Measurements from ENCODE around the gene GOLM1.

The GOLM1 gene

DNA sequence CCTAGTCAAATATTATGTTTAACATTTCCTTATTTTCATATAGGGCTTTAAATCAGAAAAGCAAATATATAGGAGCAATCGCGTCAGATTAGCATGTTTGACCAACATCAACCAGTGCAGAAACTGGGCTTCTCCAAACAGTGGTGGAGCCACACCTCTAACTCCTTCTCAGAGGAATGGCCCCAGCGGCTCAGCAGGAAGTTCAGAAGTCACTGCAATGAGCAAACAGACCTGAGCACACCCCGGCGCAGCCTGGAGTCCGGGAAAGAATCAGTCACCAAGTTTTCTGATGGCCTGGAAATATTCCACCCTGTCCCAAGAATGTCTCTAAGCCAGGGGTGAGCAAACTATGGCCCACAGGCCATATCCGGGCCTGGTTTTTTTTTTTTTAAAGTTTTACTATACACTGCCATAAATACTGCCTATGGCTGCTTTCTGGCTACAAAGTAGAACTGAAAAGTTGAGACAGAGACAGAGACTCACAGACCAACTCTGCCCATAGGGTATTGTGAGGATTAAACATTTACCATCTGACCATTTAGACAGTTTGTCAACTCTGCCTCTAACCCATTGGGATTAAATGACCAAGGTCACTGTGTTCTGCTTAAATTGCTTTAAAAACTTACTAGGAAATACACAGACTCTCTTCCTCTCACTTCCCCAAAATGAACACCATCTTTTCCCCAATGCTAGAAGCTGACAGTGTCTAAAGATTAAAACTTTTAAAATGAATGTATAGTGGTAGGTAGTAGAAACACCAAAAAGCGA, 5.4 kb downstream of the GOLM1 start:
- DNase-seq (ENCODE audit: extremely low spot score, insufficient read length, low read depth) (peak; percentile 15), FAIRE-seq (peak; percentile 77)

DNA sequence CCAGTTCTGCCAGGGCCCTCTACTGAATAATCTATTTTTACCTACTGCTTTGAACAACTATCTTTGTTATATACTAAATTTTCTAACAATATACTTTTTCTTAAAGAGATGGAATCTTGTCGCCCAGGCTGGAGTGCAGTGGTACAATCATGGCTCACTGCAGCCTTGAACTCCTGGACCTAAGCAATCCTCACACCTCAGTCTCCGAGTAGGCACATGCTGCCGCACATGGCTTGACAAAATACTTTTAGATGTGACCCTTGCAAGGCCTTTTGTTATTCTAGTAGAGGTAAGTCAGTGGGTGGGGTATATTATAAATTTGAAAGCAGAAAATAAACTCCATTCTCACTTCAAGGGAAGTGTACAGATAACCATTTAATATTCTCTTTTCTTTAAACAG, 7.9 kb downstream of the GOLM1 start:
- DNase-seq (ENCODE audit: extremely low spot score, insufficient read length, low read depth) (no peak), FAIRE-seq (no peak)

DNA sequence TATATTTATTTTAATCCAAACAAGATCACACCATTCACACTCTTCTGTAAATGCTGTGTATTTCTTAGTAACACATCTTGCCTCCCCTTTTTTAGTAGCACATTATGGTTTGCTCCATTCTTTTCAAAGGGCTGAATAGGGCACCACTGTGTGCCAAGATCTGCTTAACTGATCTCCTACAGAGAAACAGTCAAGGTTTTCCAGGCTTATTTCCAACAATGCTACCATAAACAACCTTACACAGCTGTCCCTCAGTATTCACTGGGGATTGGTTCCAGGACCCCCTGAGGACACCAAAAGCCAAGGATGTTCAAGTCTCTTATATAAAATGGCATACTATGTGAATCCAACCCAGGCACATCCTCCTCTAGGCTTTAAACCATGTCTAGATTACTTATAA, 16.5 kb downstream of the GOLM1 start:
- FAIRE-seq = no peak
- DNase-seq (ENCODE audit: extremely low spot score, insufficient read length, low read depth) = no peak

DNA sequence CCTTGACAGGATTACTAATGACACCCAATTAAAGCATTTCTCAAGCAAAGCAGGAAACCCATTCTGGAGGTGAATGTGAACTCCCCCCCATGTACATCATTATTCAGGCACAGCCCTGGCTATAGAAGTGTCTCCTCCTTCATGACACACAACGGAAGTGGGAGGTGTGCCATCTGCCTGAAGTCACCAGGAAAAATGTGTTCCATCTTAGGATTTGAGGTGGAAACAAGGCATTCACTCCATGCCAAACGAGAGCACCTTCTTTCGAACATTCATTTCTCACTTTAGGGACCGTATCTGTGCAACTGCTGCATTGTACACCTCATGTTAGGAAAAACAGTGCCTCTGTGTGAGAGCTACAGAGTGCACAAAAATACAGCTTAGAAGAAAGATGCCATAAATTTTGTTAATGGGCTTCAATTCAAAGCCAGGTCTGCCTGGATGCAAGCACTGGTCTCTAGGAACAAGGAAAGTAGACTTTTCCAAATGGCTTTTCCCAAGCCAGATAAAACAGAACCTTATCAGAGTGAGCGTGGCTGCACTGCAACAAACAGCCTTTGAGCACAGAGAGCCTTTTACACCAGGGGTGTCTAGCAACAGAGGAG, 19.4 kb downstream of the GOLM1 start:
- FAIRE-seq = no peak
- DNase-seq (ENCODE audit: extremely low spot score, insufficient read length, low read depth) = no peak

DNA sequence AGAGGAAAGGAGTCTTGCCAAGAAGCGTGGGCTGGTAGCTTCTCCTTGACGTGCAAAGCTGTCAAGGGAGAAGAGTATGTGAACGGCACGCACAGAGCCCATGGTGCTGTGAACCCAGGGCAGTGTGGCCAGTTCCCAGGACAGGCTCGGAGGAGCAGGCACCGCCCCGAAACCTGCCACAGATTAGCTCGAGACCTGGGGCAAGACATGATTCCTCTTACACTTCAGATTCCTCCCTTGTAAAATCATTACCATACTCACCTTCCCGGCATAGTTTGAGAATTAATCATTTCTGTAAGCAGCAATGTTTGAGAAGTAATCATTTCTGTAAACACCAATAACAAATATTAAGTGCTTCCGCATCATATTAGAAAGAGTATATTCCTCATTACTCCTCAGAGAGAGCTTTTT, 19.9 kb downstream of the GOLM1 start:
- FAIRE-seq (no peak), DNase-seq (ENCODE audit: extremely low spot score, insufficient read length, low read depth) (no peak)

DNA sequence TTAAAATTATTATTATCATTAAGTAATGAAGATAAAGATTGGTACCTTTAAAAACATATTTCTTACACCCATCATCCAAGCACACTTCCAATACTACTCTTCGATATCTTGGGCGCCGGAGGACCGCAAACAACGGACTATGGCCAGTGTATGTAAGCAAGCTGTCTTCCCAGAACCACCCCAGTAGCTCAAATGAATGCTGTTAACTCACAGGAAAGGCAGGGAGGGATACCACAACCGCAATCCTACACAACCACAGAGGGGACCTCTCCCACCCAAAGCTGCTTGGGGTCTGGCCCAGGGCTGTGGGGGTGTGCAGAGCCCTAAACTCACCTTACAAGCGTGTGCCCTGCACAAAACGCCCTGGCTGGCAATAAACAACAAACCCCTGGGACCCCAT, 20.6 kb downstream of the GOLM1 start:
- FAIRE-seq (no peak), DNase-seq (ENCODE audit: extremely low spot score, insufficient read length, low read depth) (no peak)

DNA sequence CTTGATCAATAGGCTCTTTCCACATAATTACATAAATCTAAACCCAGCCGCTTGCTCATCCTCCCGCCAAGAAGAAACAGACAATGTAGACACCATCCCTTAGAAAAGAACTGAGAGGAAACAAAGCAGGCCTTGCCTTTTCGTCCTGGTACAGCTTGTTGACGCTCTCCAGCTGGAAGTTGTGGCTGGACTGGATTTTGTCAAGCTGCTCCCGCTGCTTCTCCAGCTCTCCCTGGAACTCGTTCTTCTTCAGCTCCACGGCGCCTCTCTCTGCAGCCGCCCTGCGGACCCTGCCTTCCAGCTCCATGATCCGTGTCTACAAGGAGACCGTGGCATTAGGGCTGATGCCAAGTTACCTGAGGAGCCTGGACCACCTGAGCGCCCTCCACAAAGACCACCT, 22.1 kb downstream of the GOLM1 start:
- DNase-seq (ENCODE audit: extremely low spot score, insufficient read length, low read depth) = no peak
- no peak for FAIRE-seq

DNA sequence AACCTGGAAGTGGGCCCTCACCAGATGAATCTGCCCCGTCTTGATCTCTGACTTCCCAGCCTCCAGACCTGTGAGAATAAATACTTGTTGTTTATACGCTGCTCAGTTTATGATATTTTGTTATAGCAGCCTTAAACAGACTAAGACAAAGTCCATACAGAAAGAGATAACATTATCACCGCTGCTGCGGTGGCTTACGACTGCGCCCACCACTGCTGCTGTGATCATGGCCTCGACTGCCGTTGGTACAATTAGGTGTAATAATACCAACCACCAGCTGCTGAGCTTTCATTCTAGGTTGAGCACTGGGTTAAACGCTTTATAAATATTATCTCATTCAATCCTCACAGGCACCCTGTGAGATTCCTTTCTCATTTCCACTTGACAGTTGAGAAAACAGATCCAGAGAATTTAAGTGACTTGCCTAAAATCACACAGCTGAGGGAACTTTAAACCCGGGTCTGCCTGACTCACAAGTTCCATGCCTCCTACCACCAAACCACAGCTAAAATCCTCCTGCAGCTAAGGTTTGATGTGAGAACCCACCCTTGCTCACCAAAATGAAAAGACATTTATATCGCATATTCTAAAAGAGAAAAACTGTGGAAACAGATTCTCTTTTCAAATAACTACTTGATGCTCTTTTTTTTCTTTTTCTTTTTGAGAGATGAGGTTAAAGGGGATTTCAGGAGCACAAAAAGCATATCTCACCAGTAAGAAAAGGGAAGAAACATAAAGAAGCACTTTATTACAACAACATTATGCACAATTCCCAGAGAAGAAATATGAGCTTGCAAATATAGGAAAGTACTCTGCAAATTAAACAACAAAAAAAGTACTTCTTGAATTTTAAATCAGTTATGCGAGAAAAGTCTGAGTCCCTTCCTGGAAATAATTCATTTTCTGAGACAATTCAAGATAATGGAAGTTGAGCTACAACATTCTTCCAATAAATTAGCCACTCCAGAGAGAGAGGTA, 23.9 kb downstream of the GOLM1 start:
- FAIRE-seq (no peak), DNase-seq (ENCODE audit: extremely low spot score, insufficient read length, low read depth) (no peak)

DNA sequence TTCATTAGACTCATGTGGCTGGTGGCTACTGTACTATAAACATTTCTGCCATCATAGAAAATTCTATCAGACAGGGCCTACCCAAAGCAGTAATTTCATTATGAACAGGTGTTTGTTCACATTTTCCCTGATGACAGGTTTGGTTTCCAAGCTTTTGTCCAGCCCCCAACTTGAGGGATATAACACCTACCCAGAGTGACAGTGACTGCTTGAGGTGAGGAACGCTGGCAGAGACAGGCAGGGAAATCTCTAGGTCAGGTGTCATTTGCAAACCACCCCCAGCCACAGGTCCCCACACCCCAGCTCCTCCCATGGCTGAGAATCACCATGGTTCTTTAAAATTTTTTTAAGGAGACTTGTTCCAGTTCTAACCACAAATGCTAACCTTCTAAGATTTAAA, 25.5 kb downstream of the GOLM1 start:
- no peak for FAIRE-seq
- no peak for DNase-seq (ENCODE audit: extremely low spot score, insufficient read length, low read depth)

DNA sequence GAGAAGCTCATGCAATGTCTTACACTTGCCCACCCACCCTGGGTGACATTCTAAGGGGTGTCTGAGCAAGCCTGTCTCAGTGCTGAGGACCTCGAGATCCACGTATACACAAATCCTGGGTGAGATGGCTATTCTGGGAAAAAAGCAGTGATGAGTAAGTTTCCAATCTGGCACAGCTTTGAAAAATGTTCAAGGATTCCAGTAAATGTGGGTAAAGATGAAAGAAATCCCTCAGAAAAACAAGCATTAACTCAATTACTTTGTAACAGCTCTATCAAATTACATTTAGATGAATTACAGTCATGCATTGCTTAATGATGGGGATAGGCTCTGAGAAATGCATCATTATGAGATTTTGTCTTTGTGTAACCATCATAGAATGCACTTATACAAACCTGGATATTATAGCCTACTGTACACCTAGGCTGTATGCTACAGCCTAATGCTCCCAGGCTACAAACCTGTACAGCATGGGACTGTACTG, 26.9 kb downstream of the GOLM1 start:
- DNase-seq (ENCODE audit: extremely low spot score, insufficient read length, low read depth) (no peak), FAIRE-seq (no peak)

DNA sequence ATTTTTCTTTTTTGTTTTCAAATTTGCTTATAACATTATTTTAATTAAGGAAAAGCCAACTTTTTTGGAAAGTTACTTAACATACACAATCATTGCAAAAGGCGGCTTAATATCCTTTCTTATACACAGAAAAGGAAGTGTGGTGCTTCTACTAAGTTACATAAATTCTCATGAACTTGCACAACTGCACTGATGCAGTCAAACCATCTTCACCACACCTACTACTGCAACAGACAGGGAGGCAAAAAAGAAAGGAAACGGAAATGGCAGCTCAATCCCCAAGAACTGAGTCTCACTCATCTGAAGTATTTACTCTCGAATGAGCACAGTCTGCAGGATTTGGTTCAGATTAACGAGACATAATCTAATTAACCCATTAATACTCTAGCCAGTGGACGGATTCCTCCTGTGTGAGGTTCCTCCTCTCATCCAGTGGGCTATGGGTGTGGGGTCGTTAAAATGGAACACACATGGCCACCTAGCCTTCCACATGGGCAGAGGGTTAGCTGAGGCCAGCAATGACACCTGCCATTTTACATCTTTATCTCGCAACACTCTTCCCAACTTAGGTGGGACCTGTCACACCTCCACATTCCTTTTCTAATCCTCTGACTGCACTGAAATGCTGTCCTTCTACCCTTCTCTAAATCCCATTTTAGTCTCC, 30.0 kb downstream of the GOLM1 start:
- FAIRE-seq = no peak

DNA sequence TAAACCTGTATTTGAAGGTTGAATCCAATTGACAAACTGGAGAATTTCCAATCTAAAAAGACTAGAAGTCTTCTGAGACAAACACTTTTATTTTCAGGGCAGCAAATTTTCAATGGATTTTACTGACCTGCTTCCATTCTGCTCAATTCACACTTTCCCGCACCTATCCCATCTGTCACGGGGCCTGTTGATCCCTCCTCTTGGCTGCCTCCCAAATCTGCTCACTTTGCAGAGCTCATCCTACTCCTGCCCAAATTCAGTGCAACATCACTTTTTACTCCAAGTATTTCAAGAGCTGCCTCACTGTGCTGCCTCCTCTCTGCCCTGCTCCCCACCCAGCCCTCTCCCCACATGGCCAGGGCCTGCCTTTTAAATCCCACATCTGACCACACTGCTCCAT, 35.1 kb downstream of the GOLM1 start:
- FAIRE-seq (no peak), DNase-seq (ENCODE audit: extremely low spot score, insufficient read length, low read depth) (no peak)

More for the DNA sequence above, 30.0 kb downstream of the GOLM1 start:
- no peak for DNase-seq (ENCODE audit: extremely low spot score, insufficient read length, low read depth)

DNA sequence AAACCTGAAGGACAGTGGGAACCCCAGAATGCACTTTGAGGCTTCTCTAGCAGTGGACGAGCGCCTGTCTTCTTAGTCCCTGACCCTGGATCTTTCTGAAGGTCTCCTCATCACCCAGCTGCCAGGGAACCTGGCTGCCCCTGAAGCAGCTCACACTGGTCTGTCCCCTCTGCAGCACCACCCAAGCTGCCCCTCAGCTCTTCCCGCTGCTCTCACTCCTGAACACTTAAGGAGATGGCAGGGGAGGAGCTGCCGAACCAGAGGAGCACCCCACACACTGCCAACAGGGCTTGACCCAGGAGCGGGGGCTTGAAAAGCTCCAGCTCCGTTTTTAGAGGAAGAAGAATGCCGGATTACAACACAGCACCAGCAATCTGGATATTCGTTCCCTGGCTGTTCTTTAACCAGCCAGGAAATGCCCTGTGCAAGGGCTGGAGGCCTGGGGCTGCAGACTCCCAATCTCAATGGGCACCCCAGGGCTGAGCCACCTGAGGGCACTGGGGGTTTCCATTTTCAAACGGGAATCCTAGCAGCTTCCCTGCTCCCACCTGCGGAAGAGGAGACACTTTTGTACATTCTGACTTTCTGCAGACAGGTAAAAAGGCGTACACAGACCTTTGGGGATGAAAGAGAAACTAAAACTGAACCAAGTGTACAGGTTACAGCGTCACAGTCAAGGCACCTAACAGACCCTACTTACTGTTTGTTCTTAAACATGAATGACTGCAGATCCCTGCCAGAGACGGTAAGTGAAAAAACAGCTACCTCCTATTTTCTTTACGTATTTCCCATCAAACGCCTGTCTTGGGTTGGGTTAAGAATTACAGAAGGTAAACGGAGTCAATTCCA, 36.3 kb downstream of the GOLM1 start:
- DNase-seq (ENCODE audit: extremely low spot score, insufficient read length, low read depth) = no peak

DNA sequence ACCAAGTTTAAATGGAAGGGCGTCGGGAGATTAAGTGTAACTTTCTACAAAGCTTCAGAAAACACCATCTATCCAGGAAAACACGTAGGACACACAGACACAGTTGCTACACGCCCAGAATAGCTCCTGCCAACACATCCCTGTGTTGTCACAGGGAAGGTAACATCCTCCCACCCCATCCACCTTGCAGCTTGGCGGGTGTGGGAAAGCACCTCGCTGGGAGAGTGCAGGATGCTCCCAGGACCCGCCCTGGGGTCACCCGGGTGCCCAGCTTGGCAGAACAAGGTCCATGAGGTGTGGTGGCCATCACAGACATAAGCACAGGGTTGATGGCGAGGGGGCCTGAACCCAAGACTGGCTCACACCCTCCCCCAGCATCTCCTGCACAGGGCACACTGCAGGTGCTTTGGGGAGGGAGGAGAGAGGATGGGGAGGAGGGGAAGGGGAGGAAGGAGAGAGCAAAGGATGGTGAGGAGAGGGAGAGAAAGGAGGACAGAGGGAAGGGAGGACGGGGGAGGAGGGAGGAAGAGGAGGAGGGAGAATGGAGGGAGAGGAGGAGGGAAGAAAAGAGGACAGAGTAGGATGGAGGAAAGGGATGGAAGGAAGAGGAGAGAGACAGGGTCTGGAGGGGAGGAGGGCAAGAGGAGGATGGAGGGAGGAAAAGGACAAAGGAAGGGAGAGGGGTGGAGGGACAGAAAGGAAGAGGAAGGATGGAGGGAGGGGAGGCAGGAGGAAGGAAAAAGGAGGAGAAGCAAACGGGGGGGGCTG, 37.2 kb downstream of the GOLM1 start:
- DNase-seq (ENCODE audit: extremely low spot score, insufficient read length, low read depth) (no peak), FAIRE-seq (no peak)

More for the DNA sequence above, 36.3 kb downstream of the GOLM1 start:
- FAIRE-seq = peak; percentile 45

DNA sequence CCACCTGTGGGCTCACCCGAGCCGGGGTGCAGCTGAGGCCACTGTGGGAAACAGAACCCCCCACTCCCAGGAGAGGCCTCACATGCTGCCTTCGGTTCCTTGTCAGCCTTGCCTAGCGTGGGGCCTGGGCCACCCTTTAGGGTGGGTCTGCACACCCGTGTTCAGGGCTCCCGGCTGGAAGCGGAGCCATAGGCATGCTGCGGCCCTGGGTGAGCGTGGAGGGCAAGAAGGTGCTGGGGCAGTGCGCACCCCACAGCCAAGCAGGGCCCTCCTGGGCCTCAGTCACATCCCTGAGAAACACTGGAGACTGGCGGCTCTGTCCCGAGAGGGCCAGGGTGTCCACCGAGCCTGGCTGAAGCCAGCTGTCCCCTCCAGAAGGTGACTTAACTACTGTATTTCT, 41.9 kb downstream of the GOLM1 start:
- DNase-seq (ENCODE audit: extremely low spot score, insufficient read length, low read depth) (no peak), FAIRE-seq (no peak)

DNA sequence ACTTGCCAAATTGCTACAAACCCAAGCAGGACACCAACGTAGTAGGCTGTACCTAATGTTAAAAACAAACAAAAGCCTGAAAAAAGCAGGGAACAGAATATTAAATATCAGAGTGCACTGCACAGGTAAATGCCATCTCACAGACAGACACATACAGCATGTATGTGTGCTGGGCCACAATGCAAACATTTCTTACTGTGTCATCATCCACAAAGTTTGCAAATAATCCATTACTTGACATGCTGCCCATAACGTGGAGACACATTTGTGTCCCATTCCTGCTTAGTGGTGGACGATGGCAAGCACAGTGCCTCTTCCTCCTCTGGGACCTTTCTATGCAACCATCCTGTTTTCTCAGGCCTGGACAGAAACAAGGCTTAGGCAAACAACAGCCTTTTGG, 44.7 kb downstream of the GOLM1 start:
- FAIRE-seq = no peak
- no peak for DNase-seq (ENCODE audit: extremely low spot score, insufficient read length, low read depth)

DNA sequence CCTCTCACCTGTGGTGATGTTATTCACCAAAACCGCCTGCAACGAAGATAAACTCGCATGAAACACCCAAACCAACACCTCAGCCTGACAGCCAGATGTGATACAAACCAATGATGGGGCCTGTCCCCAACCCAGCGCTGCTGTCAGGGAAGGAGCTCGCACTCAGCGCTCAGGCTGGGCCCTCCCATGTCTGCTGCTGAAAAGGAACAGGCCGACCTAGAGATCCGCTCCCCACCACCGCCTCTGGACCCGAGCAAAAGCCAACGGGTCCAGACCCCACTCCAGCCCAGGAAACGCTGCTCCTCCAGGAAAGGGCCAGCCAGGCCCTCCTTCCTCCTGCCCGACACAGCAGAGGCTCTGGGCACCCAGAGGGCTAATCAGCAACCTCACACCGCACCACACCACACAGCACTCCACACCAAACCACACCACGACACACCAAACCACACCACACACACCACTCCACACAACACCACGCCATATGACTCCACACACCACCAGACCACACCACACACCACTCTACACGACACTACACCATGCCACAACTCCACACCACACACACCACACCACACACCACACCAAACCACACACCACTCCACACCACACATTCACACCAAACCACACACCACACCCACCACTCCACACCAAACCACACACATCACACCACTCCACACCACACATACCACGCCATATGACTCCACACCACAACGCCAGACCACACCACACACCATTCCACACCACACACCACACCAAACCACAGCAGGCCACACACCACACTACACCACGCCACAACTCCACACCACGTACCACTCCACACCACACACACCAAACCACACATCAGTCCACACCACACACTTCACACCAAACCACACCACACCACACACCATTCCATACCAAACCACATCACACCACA, 46.5 kb downstream of the GOLM1 start:
- FAIRE-seq (no peak), DNase-seq (ENCODE audit: extremely low spot score, insufficient read length, low read depth) (no peak)
